Tibial artery (tissue), 4 donors: ENCODE measurements around the gene NEDD4L.

Experiments used
- DNase-seq, 2 donors: peaks; one replicate each; pipeline ENCODE4 v3.0.0-alpha.2; 2019
- H3K27ac ChIP-seq, 2 donors: fragments of 200-600 bp; sonication (generic) in 1 of 2; 1 replicate in 1 of 2; 2 replicates in 1 of 2; pipeline ENCODE4 v1.5.1; 2018 to 2019; ENCODE audit warnings: mild to moderate bottlenecking in 1 of 2
- H3K27me3 ChIP-seq, 2 donors: fragments of 200-600 bp; sonication (generic) in 1 of 2; one replicate each; pipeline versions ENCODE4 v1.5.1 to v1.6.0; 2016 to 2019
- H3K36me3 ChIP-seq, 3 donors: fragments of 200-600 bp; sonication (generic) in 2 of 3; one replicate each; pipeline ENCODE4 v1.5.1; 2016 to 2019; ENCODE audit warnings: mild to moderate bottlenecking in 2 of 3
- H3K4me1 ChIP-seq, 4 donors: fragments of 200-600 bp; sonication (generic) in 2 of 4; 1 replicate in 3 of 4; 2 replicates in 1 of 4; pipeline ENCODE4 v1.5.1; 2016 to 2019
- H3K4me3 ChIP-seq, 2 donors: fragments of 200-600 bp; sonication (generic) in 1 of 2; 1 replicate in 1 of 2; 2 replicates in 1 of 2; pipeline ENCODE4 v1.5.1; 2018 to 2019; ENCODE audit warnings: mild to moderate bottlenecking in 2 of 2
- H3K9me3 ChIP-seq, 3 donors: fragments of 200-600 bp; sonication (generic) in 1 of 3; one replicate each; pipeline ENCODE4 v1.5.1; 2016 to 2019
- CTCF ChIP-seq, 2 experiments: fragments of 200-600 bp in 1 of 2; fragments of 450-650 bp in 1 of 2; IDR thresholded peaks; one replicate each; pipeline ENCODE4 v1.5.1; 2017 to 2019; ENCODE audit warnings: antibody characterized with exemption in 2 of 2, mild to moderate bottlenecking in 1 of 2, moderate library complexity in 1 of 2
- intact Hi-C: fragments of 100-400 bp; cut with DNase I; formaldehyde crosslinking; loops from one replicate; pipeline ENCODE4 v1.15.0; 2023; ENCODE audit warnings: low total_unique reads

NEDD4L gene

DNA sequence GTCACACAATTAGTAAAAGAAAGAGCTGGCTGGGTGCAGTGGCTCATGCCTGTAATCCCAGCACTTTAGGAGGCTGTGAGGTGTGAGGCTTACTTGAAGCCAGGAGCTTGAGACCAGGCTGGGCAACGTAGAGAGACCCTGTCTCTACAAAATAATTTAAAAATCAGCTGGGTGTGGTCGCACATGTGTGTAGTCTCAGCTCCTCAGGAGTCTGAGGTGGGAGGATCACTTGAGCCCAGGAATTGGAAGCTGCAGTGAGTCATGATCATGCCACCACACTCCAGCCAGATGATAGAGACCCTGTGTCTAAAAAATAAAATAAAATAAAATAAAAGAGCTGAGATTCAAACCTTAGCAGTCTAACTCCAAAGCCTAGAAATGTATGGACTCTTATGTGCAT lies 39.0 kb upstream of the NEDD4L start:
- H3K27ac ChIP-seq = no peak overlapping the region
- intact Hi-C loops = no loop called here
- no peak overlapping the region for H3K4me3 ChIP-seq
- no peaks in the 10 kb centered on the region for H3K9me3 ChIP-seq
- H3K36me3 ChIP-seq = no peaks in the 10 kb centered on the region
- H3K27me3 ChIP-seq = no peaks in the 10 kb centered on the region
- no peak for TF ChIP-seq CTCF (IDR thresholded peaks at IDR 0.05)
- no peaks in the 10 kb centered on the region for H3K4me1 ChIP-seq
- no peak for DNase-seq

DNA sequence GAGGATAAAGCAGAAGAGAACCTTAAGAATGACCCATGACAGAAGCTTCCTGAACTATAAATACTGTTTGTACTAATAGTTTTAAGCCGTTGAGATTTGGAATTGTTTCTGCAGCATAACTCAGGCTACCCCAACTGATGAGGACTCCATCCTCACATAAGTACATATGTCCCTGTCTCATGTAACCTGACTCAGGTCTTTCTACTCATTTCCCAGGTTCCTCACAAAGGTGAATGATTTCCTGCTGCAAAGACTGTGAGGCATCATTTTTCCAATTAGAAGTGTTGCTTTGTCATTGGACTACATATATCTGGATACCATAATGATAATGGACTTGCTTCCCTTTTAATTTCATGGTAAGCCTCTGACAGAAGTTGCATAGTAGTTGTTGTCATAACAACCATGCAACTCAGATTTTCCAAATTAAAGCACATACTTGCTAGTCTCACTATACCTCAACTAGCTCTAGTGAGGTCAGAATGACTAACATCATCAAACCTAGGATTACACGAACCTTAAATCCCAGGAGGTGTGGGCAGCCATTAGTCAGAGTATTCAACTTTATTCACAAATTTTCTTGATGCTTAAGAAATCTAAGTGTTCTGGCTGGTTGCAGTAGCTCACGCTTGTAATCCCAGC lies 38.0 kb upstream of the NEDD4L start:
- Histone ChIP-seq H3K27me3 (no peaks in the 10 kb centered on the region), H3K9me3 (no peaks in the 10 kb centered on the region), H3K4me3 (no peak overlapping the region), H3K36me3 (no peaks in the 10 kb centered on the region), H3K27ac (no peak overlapping the region), H3K4me1 (no peaks in the 10 kb centered on the region)
- no peak for DNase-seq
- no peak for TF ChIP-seq CTCF (IDR thresholded peaks at IDR 0.05)
- intact Hi-C loops = no loop called here

GRCh38 chr18:58009166-58009565 lies 34.9 kb upstream of the NEDD4L start:
- no peak overlapping the region for H3K4me3 ChIP-seq
- H3K27me3 ChIP-seq = no peaks in the 10 kb centered on the region
- no peaks in the 10 kb centered on the region for H3K36me3 ChIP-seq
- intact Hi-C loops = no loop called here
- no peak for TF ChIP-seq CTCF (IDR thresholded peaks at IDR 0.05)
- H3K4me1 ChIP-seq = no peaks in the 10 kb centered on the region
- no peak overlapping the region for H3K27ac ChIP-seq
- no peaks in the 10 kb centered on the region for H3K9me3 ChIP-seq
- no peak for DNase-seq

GRCh38 chr18:58010265-58010664 lies 33.8 kb upstream of the NEDD4L start:
- intact Hi-C loops = no loop called here
- H3K27me3 ChIP-seq = no peaks in the 10 kb centered on the region
- TF ChIP-seq CTCF (IDR thresholded peaks at IDR 0.05) = no peak

DNA sequence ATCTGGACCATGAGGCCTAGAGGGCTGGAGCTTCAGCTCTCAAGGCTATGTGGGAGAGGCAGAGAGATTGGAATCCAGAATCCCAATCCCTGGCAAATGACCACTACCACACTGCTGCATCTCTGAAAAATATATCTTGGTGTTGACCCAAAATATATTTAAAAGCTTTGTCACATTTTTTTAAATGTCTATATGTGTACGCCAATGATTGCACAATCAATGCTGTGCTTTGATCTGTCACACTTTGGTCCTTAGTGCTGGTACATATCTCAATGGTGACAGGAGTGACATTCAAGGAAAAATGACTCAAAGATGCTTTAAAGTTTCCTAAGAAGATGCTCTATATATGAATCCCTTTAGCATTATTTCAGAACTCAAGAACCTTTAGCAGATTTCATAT lies 31.7 kb upstream of the NEDD4L start:
- intact Hi-C loops = no loop called here
- Histone ChIP-seq H3K4me3 (no peak overlapping the region), H3K4me1 (no peaks in the 10 kb centered on the region), H3K27me3 (no peaks in the 10 kb centered on the region), H3K36me3 (no peaks in the 10 kb centered on the region), H3K9me3 (no peaks in the 10 kb centered on the region), H3K27ac (no peak overlapping the region)
- no peak for TF ChIP-seq CTCF (IDR thresholded peaks at IDR 0.05)
- DNase-seq = no peak

More at GRCh38 chr18:58010265-58010664, 33.8 kb upstream of the NEDD4L start:
- DNase-seq = no peak
- Histone ChIP-seq H3K4me3 (no peak overlapping the region), H3K4me1 (no peaks in the 10 kb centered on the region), H3K27ac (no peak overlapping the region), H3K36me3 (no peaks in the 10 kb centered on the region), H3K9me3 (no peaks in the 10 kb centered on the region)
